Keratinocyte (primary cell): Measurements from ENCODE around the gene DOC2A. TPM values are rescaled to one million over a fixed set of nuclear protein-coding genes. Genes with fewer than 3 reads are reported as not detected.

Experiments used
- DNase-seq: peaks from one replicate; pipeline ENCODE4 v3.0.0-alpha.2; 2011; ENCODE audit warnings: low read depth, missing footprints, low spot score
- FAIRE-seq: peaks from 2 replicates; lab custom pipeline; 2011; peaks lifted over from hg19 to GRCh38; lab: Jason Lieb, UNC
- H2AFZ ChIP-seq: 2 replicates; pipeline ENCODE4 v1.6.0; 2012; ENCODE audit warnings: low read length, control low read depth, inconsistent platforms; ENCODE audit not compliant: control insufficient read depth
- H3K27ac ChIP-seq: 2 replicates; pipeline ENCODE4 v1.5.1; 2011; ENCODE audit warnings: low read length; ENCODE audit not compliant: control insufficient read depth, insufficient read depth
- H3K27me3 ChIP-seq: 3 replicates; pipeline ENCODE4 v1.6.0; 2011; ENCODE audit warnings: low read length; ENCODE audit not compliant: control insufficient read depth, insufficient read depth; ENCODE audit errors: extremely low read depth
- H3K36me3 ChIP-seq, 2 experiments: 2 replicates in 1 of 2; 3 replicates in 1 of 2; pipeline ENCODE4 v1.5.1; 2011; ENCODE audit warnings: low read length in 2 of 2, mild to moderate bottlenecking in 1 of 2; ENCODE audit not compliant: control insufficient read depth in 2 of 2, insufficient read depth in 2 of 2; ENCODE audit errors: extremely low read depth in 1 of 2
- H3K4me1 ChIP-seq: 3 replicates; pipeline ENCODE4 v1.5.1; 2011; ENCODE audit warnings: low read length; ENCODE audit not compliant: control insufficient read depth, insufficient read depth; ENCODE audit errors: extremely low read depth
- H3K4me2 ChIP-seq: 3 replicates; pipeline ENCODE4 v1.6.0; 2011; ENCODE audit warnings: low read depth, low read length; ENCODE audit not compliant: control insufficient read depth, insufficient read depth; ENCODE audit errors: extremely low read depth
- H3K4me3 ChIP-seq, 3 experiments: fragments of 200-600 bp in 1 of 3; sonication (generic) in 1 of 3; 2 replicates in 2 of 3; 3 replicates in 1 of 3; pipeline ENCODE4 v1.5.1; 2011 to 2016; ENCODE audit warnings: low read length in 3 of 3, mild to moderate bottlenecking in 3 of 3, control low read depth in 2 of 3, inconsistent platforms in 1 of 3, low read depth in 1 of 3, mixed read lengths in 1 of 3, mixed run types in 1 of 3, moderate library complexity in 1 of 3; ENCODE audit not compliant: control insufficient read depth in 2 of 3, insufficient read depth in 2 of 3; ENCODE audit errors: extremely low read depth in 1 of 3
- H3K79me2 ChIP-seq: 2 replicates; pipeline ENCODE4 v1.6.0; 2012; ENCODE audit warnings: low read length; ENCODE audit not compliant: control insufficient read depth, insufficient read depth
- H3K9ac ChIP-seq: 3 replicates; pipeline ENCODE4 v1.6.0; 2011; ENCODE audit warnings: low read length; ENCODE audit not compliant: control insufficient read depth, insufficient read depth; ENCODE audit errors: extremely low read depth
- H3K9me1 ChIP-seq: 3 replicates; pipeline ENCODE4 v1.6.0; 2011; ENCODE audit warnings: low read length; ENCODE audit not compliant: control insufficient read depth, insufficient read depth; ENCODE audit errors: extremely low read depth
- H3K9me3 ChIP-seq: 2 replicates; pipeline ENCODE4 v1.5.1; 2012; ENCODE audit warnings: low read depth, low read length; ENCODE audit not compliant: control insufficient read depth
- H4K20me1 ChIP-seq: 3 replicates; pipeline ENCODE4 v1.6.0; 2011; ENCODE audit warnings: low read length; ENCODE audit not compliant: control insufficient read depth, insufficient read depth; ENCODE audit errors: extremely low read depth
- EZH2 ChIP-seq: IDR thresholded peaks from one replicate; pipeline ENCODE4 v1.6.1; 2012; ENCODE audit warnings: inconsistent platforms, mild to moderate bottlenecking, low read length, moderate library complexity
- dilution Hi-C: fragments of 300-500 bp; cut with MboI; formaldehyde crosslinking; loops from one replicate; pipeline ENCODE4 v1.7.0; 2020; ENCODE audit warnings: low sequenced_read_pairs; ENCODE audit not compliant: extremely low pct_ligation_motif_present
- polyA plus RNA-seq, 5 experiments: library from polyadenylated mRNA; depleted of rRNA in 3 of 5; stranded (reverse) in 3 of 5; stranded (forward) in 1 of 5; unstranded in 1 of 5; fragments of >200 nt; gene quantifications; 1 replicate in 1 of 5; 2 replicates in 3 of 5; 3 replicates in 1 of 5; pipeline versions ENCODE4 v1.2.1 to v1.2.3, GENCODE V29; 2011 to 2012; ENCODE audit warnings: missing spikeins in 2 of 5, low read depth in 1 of 5, low replicate concordance in 1 of 5
- TF ChIP-seq, protein P1 (sequence below), 3 experiments: IDR thresholded peaks in 1 of 3; conservative IDR thresholded peaks in 1 of 3; optimal IDR thresholded peaks in 1 of 3; 2 replicates in 2 of 3; 3 replicates in 1 of 3; pipeline versions ENCODE3 to v1.5.1; 2011; ENCODE audit warnings: low read length in 3 of 3, mild to moderate bottlenecking in 3 of 3, moderate library complexity in 2 of 3, control low read depth in 1 of 3, inconsistent platforms in 1 of 3; ENCODE audit not compliant: insufficient read depth in 2 of 3; ENCODE audit errors: extremely low read depth in 1 of 3

The DOC2A gene
- polyA plus RNA-seq, 1 donor (not counting 4 experiments of a cell fraction or from before 2014, with no cell fraction given) = 0.26 TPM

DNA sequence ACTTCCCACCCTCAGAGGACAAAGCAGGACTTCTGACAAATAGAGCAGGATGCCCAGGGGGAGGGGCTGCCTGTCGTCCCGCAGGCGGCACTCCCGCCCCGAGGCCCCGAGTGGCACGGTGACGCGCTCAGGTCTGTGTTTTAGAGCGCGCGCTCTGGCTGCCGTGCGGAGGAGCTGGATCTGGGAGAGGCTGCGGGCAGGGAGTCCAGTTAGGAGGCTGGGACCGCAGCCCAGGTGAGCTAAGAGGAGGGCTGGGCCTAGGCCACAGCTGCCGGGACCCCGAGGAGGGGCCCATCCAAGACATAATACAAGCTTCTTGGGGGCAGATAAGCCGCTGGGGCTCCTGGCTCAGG lies 6.4 kb downstream of the DOC2A start:
- no peak overlapping the region for H3K4me2 ChIP-seq
- no peaks in the 10 kb centered on the region for H3K4me1 ChIP-seq
- H3K9me3 ChIP-seq = no peaks in the 10 kb centered on the region
- peaks cover 19 to 20% of the 10 kb centered on the region in 2 experiments for H3K36me3 ChIP-seq
- H3K4me3 ChIP-seq = no peak overlapping the region
- no peak for DNase-seq
- no peak overlapping the region for H3K27ac ChIP-seq
- no peaks in the 10 kb centered on the region for H3K9me1 ChIP-seq
- dilution Hi-C loops = no loop called here
- no peak overlapping the region for H2AFZ ChIP-seq
- FAIRE-seq = no peak
- no peak for TF ChIP-seq EZH2
- TF ChIP-seq, protein P1, sequence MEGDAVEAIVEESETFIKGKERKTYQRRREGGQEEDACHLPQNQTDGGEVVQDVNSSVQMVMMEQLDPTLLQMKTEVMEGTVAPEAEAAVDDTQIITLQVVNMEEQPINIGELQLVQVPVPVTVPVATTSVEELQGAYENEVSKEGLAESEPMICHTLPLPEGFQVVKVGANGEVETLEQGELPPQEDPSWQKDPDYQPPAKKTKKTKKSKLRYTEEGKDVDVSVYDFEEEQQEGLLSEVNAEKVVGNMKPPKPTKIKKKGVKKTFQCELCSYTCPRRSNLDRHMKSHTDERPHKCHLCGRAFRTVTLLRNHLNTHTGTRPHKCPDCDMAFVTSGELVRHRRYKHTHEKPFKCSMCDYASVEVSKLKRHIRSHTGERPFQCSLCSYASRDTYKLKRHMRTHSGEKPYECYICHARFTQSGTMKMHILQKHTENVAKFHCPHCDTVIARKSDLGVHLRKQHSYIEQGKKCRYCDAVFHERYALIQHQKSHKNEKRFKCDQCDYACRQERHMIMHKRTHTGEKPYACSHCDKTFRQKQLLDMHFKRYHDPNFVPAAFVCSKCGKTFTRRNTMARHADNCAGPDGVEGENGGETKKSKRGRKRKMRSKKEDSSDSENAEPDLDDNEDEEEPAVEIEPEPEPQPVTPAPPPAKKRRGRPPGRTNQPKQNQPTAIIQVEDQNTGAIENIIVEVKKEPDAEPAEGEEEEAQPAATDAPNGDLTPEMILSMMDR (optimal IDR thresholded peaks at IDR 0.05 in 1 of 3, IDR thresholded peaks at IDR 0.05 in 1 of 3, conservative IDR thresholded peaks at IDR 0.05 in 1 of 3; ENCODE audit: extremely low read depth in 1 of 3, insufficient read depth in 2 of 3, low read length in 3 of 3) = no peak
- peaks cover 2% of the 10 kb centered on the region for H3K27me3 ChIP-seq
- H4K20me1 ChIP-seq = no peaks in the 10 kb centered on the region
- H3K9ac ChIP-seq = no peak overlapping the region
- no peaks in the 10 kb centered on the region for H3K79me2 ChIP-seq

- dilution Hi-C loops = no loop called here
- TF ChIP-seq, protein P1 (optimal IDR thresholded peaks at IDR 0.05 in 1 of 3, IDR thresholded peaks at IDR 0.05 in 1 of 3, conservative IDR thresholded peaks at IDR 0.05 in 1 of 3; ENCODE audit: extremely low read depth in 1 of 3, insufficient read depth in 2 of 3, low read length in 3 of 3) = no peak
- no peak overlapping the region for H3K27ac ChIP-seq
- H3K79me2 ChIP-seq = no peaks in the 10 kb centered on the region
- no peak overlapping the region for H3K4me3 ChIP-seq
- peaks cover 19 to 23% of the 10 kb centered on the region in 2 experiments for H3K36me3 ChIP-seq
- FAIRE-seq (no peak), DNase-seq (no peak)
- H3K27me3 ChIP-seq = no peaks in the 10 kb centered on the region
- no peak overlapping the region for H2AFZ ChIP-seq
- H3K4me1 ChIP-seq = no peaks in the 10 kb centered on the region
- H3K9me1 ChIP-seq = no peaks in the 10 kb centered on the region
- H3K9me3 ChIP-seq = no peaks in the 10 kb centered on the region
- no peak overlapping the region for H3K4me2 ChIP-seq
- H3K9ac ChIP-seq = no peak overlapping the region
- no peaks in the 10 kb centered on the region for H4K20me1 ChIP-seq
Observed at GRCh38 chr16:30003670-30004423, 7.0 kb downstream of the DOC2A start.
